Osteocyte (in vitro differentiated cells): ENCODE data around the gene CLEC3B. TPM values are rescaled to one million over a fixed set of nuclear protein-coding genes. Genes with fewer than 3 reads are reported as not detected.
"Not testable (repeated sequence)": the region's sequence is repeated elsewhere in the genome, so short reads cannot be mapped to it uniquely, and the experiment has no call there.

Experiments used
- DNase-seq: peaks from one replicate; pipeline ENCODE4 v3.0.0; 2021; ENCODE audit warnings: mixed read lengths; ENCODE audit not compliant: unreplicated experiment; ENCODE audit errors: extremely low spot score
- H3K27ac Mint-ChIP-seq: one replicate; pipeline ENCODE4 v1.8.0; 2021; ENCODE audit warnings: mild to moderate bottlenecking, mixed read lengths; ENCODE audit not compliant: unreplicated experiment
- H3K27me3 Mint-ChIP-seq: one replicate; pipeline ENCODE4 v1.8.0; 2021; ENCODE audit warnings: mixed read lengths; ENCODE audit not compliant: unreplicated experiment
- H3K36me3 Mint-ChIP-seq: one replicate; pipeline ENCODE4 v1.8.0; 2021; ENCODE audit warnings: mixed read lengths; ENCODE audit not compliant: unreplicated experiment
- H3K4me1 Mint-ChIP-seq: one replicate; pipeline ENCODE4 v1.8.0; 2021; ENCODE audit warnings: mixed read lengths; ENCODE audit not compliant: unreplicated experiment
- H3K4me3 Mint-ChIP-seq: one replicate; pipeline ENCODE4 v1.8.0; 2021; ENCODE audit warnings: mild to moderate bottlenecking, moderate library complexity, mixed read lengths; ENCODE audit not compliant: unreplicated experiment
- H3K9me3 Mint-ChIP-seq: one replicate; pipeline ENCODE4 v1.8.0; 2021; ENCODE audit warnings: mixed read lengths; ENCODE audit not compliant: unreplicated experiment
- CTCF ChIP-seq: fragments of 200-600 bp; sonication (generic); IDR thresholded peaks from 2 replicates; pipeline ENCODE4 v1.5.0; 2021; ENCODE audit warnings: antibody characterized with exemption, mild to moderate bottlenecking, moderate library complexity
- total RNA-seq: library from RNA; stranded (reverse); gene quantifications from 2 replicates; pipeline ENCODE4 v1.2.1, GENCODE V29; 2021

CLEC3B gene
- total RNA-seq, 1 donor from 2014 or later = 181 TPM

GRCh38 chr3:45067941-45068340 is 41.8 kb downstream of the CLEC3B start:
- Mint-ChIP-seq H3K4me3 (no peak overlapping the region), H3K27me3 (peaks cover 2% of the 10 kb centered on the region), H3K9me3 (no peaks in the 10 kb centered on the region), H3K4me1 (peaks cover 3% of the 10 kb centered on the region), H3K27ac (no peak overlapping the region), H3K36me3 (no peaks in the 10 kb centered on the region)
- DNase-seq = no peak
- no peak for TF ChIP-seq CTCF

- Mint-ChIP-seq H3K27me3 (peaks cover 2% of the 10 kb centered on the region), H3K27ac (no peak overlapping the region), H3K9me3 (no peaks in the 10 kb centered on the region), H3K4me3 (no peak overlapping the region), H3K4me1 (no peaks in the 10 kb centered on the region), H3K36me3 (peaks cover 5% of the 10 kb centered on the region)
- no peak for TF ChIP-seq CTCF
- no peak for DNase-seq
Observed at GRCh38 chr3:45071075-45071474, 45.0 kb downstream of the CLEC3B start.

- no peak for DNase-seq
- Mint-ChIP-seq H3K27ac (no peak overlapping the region), H3K27me3 (no peaks in the 10 kb centered on the region), H3K9me3 (peaks cover 5% of the 10 kb centered on the region), H3K4me3 (no peak overlapping the region), H3K36me3 (peaks cover 5% of the 10 kb centered on the region), H3K4me1 (peaks cover 5% of the 10 kb centered on the region)
- no peak for TF ChIP-seq CTCF
Observed at GRCh38 chr3:45075821-45076625, 49.9 kb downstream of the CLEC3B start.

GRCh38 chr3:45078256-45078655 is 52.2 kb downstream of the CLEC3B start:
- not testable (repeated sequence) for DNase-seq, H3K27ac Mint-ChIP-seq, H3K36me3 Mint-ChIP-seq, H3K9me3 Mint-ChIP-seq, H3K4me3 Mint-ChIP-seq, H3K27me3 Mint-ChIP-seq
- H3K4me1 Mint-ChIP-seq = peaks cover 25% of the 10 kb centered on the region

GRCh38 chr3:45078910-45079522 is 52.9 kb downstream of the CLEC3B start:
- no peak for DNase-seq
- Mint-ChIP-seq H3K27ac (no peak overlapping the region), H3K4me3 (no peak overlapping the region), H3K4me1 (peaks cover 27% of the 10 kb centered on the region), H3K36me3 (peaks cover 2% of the 10 kb centered on the region), H3K27me3 (no peaks in the 10 kb centered on the region), H3K9me3 (peaks cover 5% of the 10 kb centered on the region)
- TF ChIP-seq CTCF = no peak
